Cerebellar nuclear complex (tissue), 1 donor: ENCODE results near the gene CFAP45.

Source experiments
- DNase-seq, 2 experiments: peaks; one replicate each; lab custom pipeline; 2025; lab: John Stamatoyannopoulos, UW

CFAP45 gene

DNA sequence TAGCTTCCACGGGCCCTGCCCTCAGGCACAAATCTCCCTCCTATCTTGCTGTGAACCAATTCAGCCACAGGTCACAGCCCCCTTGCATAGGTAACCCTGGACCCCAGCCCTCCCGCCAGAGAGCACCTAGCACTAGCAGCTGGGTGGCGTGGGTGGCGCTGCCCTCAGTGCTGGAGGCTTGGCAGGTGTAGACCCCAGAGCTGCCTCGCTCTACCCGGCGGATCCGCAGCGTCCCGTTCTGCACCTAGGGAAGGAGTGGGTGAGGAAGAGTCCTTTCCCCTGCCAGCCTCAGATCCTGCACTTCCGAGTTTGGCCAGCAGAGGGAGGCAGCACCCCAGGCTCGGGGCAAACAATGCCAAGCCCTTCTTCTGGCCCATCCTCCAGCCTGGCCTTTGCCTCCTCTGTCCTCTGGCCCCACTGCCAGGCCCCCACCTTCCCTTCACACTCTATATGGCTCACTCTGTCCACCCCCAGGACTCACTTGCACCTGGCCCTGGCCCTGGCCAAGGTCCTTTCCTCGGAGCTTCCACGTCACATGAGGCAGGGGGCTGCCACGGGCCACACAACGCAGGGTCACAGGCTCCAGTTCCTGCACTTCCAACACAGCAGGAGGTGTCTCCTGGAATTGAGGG is 36.4 kb upstream of the CFAP45 start:
- no peak for DNase-seq

- no peak for DNase-seq
These were observed 35.8 kb upstream of the CFAP45 start for GRCh38 chr1:159935719-159936272.

- no peak for DNase-seq
These were observed 35.3 kb upstream of the CFAP45 start for GRCh38 chr1:159935305-159935704.

DNA sequence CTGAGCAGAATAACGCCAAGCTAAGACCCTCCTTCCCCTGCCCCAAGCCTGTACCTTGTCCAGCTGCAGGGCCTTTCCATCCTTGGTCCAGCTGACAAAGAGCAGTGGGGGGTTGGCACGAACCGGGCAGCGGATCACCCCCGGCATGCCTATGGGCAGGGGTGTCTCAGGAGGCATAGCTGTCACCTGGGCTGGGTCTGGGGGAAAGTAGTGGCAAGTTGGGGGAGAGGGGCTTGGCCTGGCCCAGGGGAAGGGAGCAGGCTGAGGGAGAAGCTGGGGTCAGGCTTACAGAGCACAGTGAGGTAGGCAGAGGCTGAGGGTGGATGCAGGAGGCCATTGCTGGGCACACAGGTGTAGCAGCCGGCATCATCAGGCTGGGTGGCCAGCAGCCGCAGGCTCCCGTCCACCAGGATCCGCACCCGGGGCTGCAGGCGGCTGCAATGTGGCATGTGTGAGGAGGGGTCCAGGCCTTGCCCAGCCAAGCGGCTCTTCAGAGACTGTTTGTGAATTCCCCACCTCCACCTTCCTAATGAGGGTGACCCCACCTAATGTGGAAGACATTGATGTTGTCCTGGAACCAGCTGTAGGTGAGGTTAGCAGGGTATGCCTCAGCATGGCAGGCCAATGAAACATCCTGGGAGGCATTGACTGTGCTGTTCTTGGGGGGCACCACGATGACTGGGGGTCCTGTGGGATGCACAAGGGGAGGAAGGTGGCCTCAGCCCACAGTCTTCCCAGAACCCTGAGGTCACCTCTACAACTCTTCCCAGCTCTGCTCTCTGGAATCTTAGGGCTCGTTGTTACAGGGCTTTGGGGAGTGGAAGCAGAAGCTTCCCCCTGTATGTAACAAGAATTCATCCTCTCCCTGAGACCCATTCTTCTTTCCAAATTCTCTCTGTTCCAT is 34.4 kb upstream of the CFAP45 start:
- DNase-seq, result no peak

DNA sequence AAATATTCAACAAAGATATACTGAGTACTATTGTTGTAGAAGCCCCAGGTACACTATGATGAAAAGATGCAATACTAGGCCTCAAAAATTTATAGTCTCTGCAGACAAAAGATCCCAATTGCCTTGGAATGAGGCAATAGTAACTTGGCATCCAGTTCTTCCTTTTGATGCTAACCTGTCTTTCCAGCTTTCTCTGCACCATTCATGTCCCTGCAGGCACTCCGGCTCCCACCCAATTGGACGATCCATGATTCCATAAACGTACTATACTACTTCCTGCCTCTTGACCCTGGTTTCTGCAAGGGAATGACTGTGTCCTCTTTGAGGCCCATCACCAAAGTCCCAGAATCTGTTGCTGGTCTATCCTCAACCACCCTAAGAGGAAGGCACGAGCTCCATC is 33.4 kb upstream of the CFAP45 start:
- no peak for DNase-seq

DNA sequence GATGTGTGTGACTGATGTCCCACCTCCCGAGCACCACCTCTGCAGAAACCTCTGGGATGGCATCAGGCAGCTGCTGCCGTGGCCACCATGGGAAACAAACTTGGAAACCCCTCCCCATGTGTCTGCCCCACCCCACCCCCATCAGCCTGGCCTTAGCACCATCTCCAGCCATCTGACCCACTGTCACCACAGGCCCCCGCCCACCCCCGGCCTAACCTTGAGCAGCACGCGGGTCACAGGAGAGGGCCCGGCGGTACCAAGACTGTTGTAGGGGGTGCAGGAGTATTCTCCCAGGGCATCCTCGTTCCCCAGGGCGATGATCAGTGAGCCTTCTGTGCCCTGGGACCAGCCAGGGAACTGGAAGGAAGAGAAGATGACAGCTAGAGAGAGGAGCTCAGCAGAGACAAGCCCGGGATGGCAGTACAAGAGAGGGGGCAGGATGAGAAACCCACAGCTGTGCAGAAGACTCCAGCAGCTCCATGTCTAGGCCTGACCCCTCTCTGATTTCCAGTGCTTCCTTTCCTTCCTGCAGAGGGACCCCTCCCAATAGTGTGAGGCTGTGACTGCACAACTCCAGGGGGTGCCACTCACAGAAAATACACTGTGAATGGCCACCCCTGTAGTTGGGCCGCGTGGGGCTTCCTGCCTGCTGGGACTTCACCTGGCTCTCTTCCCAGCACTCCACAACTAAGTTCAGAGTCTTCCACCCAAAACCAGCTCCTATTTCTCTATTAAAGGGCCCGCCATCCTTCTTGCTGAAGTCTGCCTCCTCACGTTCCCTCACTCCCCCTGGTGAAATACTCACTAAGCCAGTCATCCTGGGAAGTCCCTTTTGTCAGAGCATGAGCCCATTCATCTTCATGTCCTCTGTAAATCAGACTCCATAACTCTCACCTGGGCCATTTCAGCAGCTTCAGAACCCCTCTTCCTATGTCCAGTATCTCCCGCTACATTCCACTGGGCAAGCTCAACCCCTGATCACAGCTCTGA is 32.6 kb upstream of the CFAP45 start:
- no peak for DNase-seq

DNA sequence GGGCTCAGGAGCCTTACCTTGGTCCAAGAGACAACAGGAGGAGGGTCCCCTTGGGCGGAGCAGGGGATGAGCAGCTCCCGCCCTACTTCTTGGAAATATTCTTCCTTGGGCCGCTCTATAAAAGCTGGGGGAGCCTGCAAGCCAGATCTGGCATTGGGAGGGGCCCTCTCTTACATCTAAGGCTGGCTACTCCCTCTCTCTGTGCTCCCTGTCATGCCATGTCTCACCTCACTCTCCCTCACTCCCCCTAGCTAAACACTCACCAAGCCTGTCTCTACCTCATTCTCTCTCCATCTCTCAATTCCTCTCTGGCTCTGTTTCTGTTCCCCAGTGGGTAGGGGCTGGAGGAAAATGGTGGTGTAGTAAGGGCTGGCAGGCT is 31.8 kb upstream of the CFAP45 start:
- DNase-seq, result no peak

- no peak for DNase-seq
These were observed 31.3 kb upstream of the CFAP45 start for GRCh38 chr1:159931101-159931794.

- DNase-seq, result no peak
These were observed 30.7 kb upstream of the CFAP45 start for GRCh38 chr1:159930634-159931033.

DNA sequence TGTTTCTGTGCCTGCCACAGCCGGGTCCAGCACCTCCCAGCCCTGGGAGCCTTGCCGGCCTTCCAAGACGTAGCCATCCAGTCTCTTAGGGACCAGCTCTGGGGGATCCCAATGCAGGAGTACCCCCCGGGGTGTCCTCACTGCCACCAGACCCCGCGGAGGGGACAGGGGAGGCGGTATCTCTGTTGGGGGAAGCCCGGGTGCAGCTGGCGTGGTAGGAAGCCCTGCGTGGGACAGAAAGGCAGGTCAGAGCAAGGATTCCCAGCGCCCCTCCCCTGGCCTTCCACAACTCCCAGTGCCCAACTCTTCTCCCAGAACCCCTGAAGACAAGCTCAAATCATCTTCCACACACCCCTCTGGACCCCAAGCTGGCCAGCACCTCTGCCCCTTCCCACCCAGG is 30.3 kb upstream of the CFAP45 start:
- DNase-seq, result no peak

DNA sequence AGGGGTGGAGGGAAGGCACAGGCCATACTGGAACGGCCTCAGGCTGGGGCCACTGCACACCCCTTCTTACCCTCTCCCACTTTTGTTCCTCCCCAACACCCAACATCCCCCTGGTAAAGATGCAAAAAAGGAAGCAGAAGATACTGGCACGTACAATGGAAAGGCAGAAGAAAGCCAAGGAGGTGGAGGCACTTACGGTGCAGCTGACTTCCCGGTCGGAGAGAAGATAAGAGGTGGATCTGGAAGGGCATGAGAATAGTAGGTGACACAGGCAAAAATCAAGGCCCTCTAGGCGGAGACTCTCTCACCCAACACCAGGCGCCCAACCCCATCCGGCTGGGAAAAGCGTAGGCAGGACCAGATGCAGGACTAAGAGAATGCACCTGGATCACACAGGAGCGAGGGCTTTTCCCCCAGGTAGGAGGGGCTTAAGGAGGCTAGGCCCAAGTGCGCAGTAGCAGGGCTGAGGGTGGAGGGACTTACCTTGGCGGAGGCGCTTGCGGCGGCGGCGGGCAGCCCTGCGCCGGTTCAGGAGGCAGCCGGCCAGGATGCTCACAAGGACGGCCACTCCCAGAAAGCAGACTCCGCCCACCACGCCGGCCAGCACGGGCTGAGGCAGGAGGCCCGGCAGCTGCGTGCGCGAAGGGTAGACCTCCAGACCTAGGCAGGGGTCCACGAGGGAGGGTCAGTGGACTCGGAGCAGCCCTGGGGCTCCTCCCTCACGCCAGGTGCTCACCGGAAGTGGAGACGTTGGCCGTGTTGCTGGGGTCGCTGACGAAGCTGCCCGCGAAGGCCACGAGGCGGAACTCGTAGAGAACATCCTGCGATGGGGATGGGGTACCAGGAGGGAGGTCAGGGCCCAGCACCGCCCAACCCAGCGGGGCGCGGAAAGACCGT is 29.4 kb upstream of the CFAP45 start:
- no peak for DNase-seq

DNA sequence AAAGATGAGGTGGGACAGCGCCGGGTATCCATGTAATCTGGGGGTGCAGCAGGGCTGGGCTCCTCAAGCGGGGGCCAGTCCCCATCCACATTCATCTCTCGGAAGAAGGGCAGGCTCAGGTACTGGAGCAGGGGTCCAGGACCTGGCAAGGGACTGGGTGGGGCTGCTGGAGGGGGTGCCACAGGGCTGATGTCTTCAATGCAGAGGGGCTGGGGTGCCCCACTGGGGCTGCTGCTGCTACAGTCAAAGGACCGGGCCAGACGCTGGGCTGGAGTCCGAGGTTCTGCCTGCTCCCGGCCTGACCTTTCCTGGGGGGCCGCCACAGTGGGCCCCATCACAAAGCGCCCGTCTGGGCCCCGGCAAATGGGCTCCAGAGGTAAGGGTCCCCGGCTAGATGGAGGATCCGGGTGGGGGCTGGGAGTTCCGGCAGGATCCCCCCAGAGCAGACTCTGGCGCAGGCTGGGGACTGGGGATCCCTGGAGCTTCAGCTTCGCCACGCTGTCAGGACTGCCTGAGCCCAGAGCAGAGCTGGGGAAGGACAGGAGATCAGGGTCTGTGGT is 28.6 kb upstream of the CFAP45 start:
- no peak for DNase-seq

GRCh38 chr1:159927849-159928431 is 28.0 kb upstream of the CFAP45 start:
- DNase-seq, result no peak

GRCh38 chr1:159927211-159927848 is 27.4 kb upstream of the CFAP45 start:
- DNase-seq, result no peak

DNA sequence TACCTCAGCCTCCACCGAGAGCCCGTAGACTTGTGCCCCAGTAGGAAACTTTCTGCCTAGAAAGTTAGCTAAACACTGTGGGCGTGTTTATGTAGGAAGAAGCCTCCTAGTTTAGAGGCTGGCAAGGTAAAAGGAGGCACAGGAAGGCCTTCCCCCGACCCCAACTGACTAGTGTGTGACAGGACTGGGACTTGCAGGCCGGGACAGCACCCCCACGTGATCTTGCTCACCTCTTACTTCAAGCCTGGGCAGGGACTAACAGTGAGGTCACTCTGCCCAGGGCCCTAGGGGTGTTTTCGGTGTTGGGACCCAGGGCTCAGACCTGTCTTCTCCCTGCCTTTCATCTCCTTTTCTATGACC is 25.7 kb upstream of the CFAP45 start:
- DNase-seq, result no peak

DNA sequence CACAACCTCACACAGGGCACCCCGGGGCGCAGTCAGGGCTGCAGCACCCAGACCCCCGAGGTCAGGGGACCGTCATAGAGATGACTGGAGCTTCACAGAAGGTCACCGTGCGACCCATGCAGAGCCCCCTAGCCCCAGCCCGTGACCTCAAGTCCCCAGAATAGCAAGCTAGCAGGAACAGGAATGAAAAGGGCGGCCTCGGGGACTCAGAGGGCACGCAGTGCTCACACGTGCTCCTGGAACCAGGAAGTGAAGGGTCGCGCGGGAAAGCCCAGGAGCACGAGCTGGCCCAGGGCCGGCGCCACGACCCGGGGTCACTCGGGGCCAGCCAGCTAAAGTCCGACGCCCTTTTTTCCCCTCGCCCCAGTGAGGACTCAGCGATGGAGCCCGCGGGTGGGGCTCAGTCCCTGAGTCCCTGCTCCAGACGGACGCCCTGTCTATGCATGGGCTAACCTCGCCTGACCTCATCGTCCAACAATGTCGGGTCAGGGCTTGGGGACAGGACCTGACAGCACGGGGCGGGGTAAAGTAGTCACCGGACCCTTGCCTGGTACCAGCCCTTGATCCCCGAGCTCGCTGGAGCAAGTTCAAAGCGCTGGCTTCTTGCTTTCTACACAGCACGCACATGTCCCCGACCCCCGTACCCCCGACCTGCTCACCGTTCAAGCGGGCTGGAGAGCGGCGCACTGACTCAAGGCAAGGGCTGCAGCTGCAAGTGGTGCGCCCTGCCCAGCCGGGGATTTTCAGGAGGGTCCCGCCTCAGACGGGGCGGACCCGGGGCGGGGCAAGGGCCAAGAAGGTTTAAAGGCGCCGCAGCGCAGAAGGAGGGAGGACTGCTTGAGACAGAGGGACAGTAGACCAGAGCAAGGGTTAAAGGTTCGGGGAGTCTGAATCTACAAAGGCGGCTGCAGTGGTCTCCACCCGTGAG is 25.1 kb upstream of the CFAP45 start, which contains the start of gene TAGLN2:
TSS of gene TAGLN2 (minus strand) at position 717 of the 928 bp plus-strand sequence. CDS start 4,998 bp downstream, outside the sequence.
- DNase-seq, result no peak

DNA sequence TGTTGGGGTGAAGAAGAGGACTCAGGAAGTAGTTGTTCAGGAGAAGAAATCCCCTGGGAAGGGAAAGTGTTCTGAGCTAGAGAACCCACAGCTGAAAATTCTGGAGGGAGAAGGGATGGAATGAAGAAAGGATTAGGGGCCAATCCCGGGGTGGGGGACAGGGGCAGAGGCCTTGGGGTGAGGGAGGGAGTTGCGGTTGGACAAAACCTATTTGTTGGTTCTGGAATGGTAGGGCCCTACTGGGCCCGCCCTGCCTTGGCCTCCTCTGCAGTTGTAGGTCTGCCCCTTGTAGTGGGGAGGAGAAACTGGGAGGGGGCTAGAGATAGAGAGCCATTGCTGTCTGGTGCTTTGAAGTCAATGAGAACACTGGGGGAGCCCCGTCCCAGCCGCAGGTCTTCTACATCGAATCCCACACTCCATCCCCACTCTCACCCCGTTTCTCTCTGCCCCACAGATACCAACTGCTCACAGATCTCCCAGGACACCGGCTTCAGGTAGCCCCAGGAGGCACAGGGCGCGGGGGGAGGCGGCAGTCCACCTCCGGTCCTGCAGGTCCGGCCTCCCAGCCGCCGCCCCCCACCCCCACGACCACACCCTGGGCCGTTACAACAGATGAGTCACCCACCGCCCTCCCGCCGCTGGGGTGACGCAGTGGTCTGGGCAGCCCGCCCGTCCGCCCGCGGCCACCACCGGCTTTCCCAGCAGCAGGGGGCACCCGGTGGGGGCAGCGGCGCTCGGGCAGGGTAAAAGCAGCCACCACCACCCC is 24.2 kb upstream of the CFAP45 start:
- DNase-seq, result no peak
